NCI-H2081 treated with DMSO at 0.1 percent for 48 hours (cell line): ENCODE measurements around the gene EPS8.

Source experiments
- DNase-seq: peaks from one replicate; lab custom pipeline; 2025; lab: John Stamatoyannopoulos, UW

The EPS8 gene

GRCh38 chr12:15689751-15690191, 99.4 kb downstream of the EPS8 start:
- no peak for DNase-seq

GRCh38 chr12:15688838-15689625, 100.2 kb downstream of the EPS8 start:
- no peak for DNase-seq

- DNase-seq: no peak
Measured at GRCh38 chr12:15688202-15688736, 100.9 kb downstream of the EPS8 start.

GRCh38 chr12:15687583-15687982, 101.6 kb downstream of the EPS8 start:
- DNase-seq: no peak

GRCh38 chr12:15684896-15685658, 104.1 kb downstream of the EPS8 start:
- no peak for DNase-seq

- DNase-seq: no peak
Measured at GRCh38 chr12:15682826-15683225, 106.4 kb downstream of the EPS8 start.

GRCh38 chr12:15679151-15679550, 110.0 kb downstream of the EPS8 start:
- no peak for DNase-seq

- DNase-seq: no peak
Measured at GRCh38 chr12:15677726-15678201, 111.4 kb downstream of the EPS8 start.

- DNase-seq: no peak
Measured at GRCh38 chr12:15677228-15677627, 112.0 kb downstream of the EPS8 start.

GRCh38 chr12:15672671-15673270, 116.4 kb downstream of the EPS8 start:
- DNase-seq: no peak

GRCh38 chr12:15670756-15671155, 118.4 kb downstream of the EPS8 start:
- no peak for DNase-seq

- no peak for DNase-seq
Measured at GRCh38 chr12:15669256-15669948, 119.8 kb downstream of the EPS8 start.

GRCh38 chr12:15664491-15664890, 124.7 kb downstream of the EPS8 start:
- DNase-seq: no peak

- DNase-seq: no peak
Measured at GRCh38 chr12:15662983-15663659, 126.1 kb downstream of the EPS8 start.

- no peak for DNase-seq
Measured at GRCh38 chr12:15662303-15662980, 126.7 kb downstream of the EPS8 start.

GRCh38 chr12:15651371-15651770, 137.8 kb downstream of the EPS8 start:
- DNase-seq: no peak

GRCh38 chr12:15650399-15651128, 138.6 kb downstream of the EPS8 start:
- DNase-seq: no peak

GRCh38 chr12:15649347-15649746, 139.8 kb downstream of the EPS8 start:
- DNase-seq: no peak

GRCh38 chr12:15648558-15648957, 140.6 kb downstream of the EPS8 start:
- DNase-seq: no peak

GRCh38 chr12:15646581-15646980, 142.6 kb downstream of the EPS8 start:
- no peak for DNase-seq
